HT-29 (cell line): Measurements from ENCODE around the gene CST3. TPM values are rescaled to one million over a fixed set of nuclear protein-coding genes. Genes with fewer than 3 reads are reported as not detected.

Experiments
- DNase-seq: peaks from one replicate; pipeline ENCODE4 v3.0.0-alpha.2; 2015; ENCODE audit warnings: low spot score
- total RNA-seq: library from RNA; depleted of rRNA; stranded (reverse); fragments of >200 nt; shearing (Covaris generic); gene quantifications from 2 replicates; pipeline ENCODE4 v1.2.3, GENCODE V29; 2014; rRNA removed

Gene CST3
- total RNA-seq, 1 experiment from 2014 or later: 453 TPM

GRCh38 chr20:23602699-23603098 lies 35.1 kb downstream of the CST3 start:
- no peak for DNase-seq

- no peak for DNase-seq
Measured at GRCh38 chr20:23602241-23602640, 35.5 kb downstream of the CST3 start.

- no peak for DNase-seq
Measured at GRCh38 chr20:23601715-23602114, 36.0 kb downstream of the CST3 start.

GRCh38 chr20:23598481-23598880 lies 39.3 kb downstream of the CST3 start:
- no peak for DNase-seq

- no peak for DNase-seq
Measured at GRCh38 chr20:23596579-23597250, 41.0 kb downstream of the CST3 start.

- no peak for DNase-seq
Measured at GRCh38 chr20:23595941-23596340, 41.8 kb downstream of the CST3 start.

- no peak for DNase-seq
Measured at GRCh38 chr20:23588434-23589403, 49.0 kb downstream of the CST3 start.

- no peak for DNase-seq
Measured at GRCh38 chr20:23587631-23588030, 50.1 kb downstream of the CST3 start.

GRCh38 chr20:23586735-23587525 lies 50.8 kb downstream of the CST3 start:
- no peak for DNase-seq

GRCh38 chr20:23585808-23586734 lies 51.7 kb downstream of the CST3 start:
- no peak for DNase-seq

- DNase-seq: no peak
Measured at GRCh38 chr20:23585449-23585807, 52.3 kb downstream of the CST3 start.

GRCh38 chr20:23584434-23585199 lies 53.1 kb downstream of the CST3 start:
- DNase-seq: no peak

Other genes starting within 250 kb of the CST3 start
- 5.7 and 6.4 TPM in 2 replicates for gene NAPB, start 216.5 kb downstream of the CST3 start, total RNA-seq
- gene CSTL1, start 198.3 kb downstream of the CST3 start, total RNA-seq: not detected in 2 replicates
- not detected in 2 replicates for gene CST11, start 185.1 kb downstream of the CST3 start, total RNA-seq
- gene CST8, start 146.8 kb downstream of the CST3 start, total RNA-seq: not detected in 2 replicates
- gene CST9L, start 69.5 kb downstream of the CST3 start, total RNA-seq: not detected in 2 replicates
- not detected in 2 replicates for gene CST9, start 32.0 kb downstream of the CST3 start, total RNA-seq
- 0.25 TPM in 1 of 2 replicates, not detected in the other for gene CST4, start 51.1 kb upstream of the CST3 start, total RNA-seq
- 0.39 and 2.3 TPM in 2 replicates for gene CST1, start 113.0 kb upstream of the CST3 start, total RNA-seq
- gene CST2, start 188.8 kb upstream of the CST3 start, total RNA-seq: not detected in 2 replicates
- not detected in 2 replicates for gene CST5, start 241.8 kb upstream of the CST3 start, total RNA-seq